WTC11 (cell line): Measurements from ENCODE around the gene RUNX1. TPM values are rescaled to one million over a fixed set of nuclear protein-coding genes. Genes with fewer than 3 reads are reported as not detected.

Source experiments
- ATAC-seq: fragments of 200-7000 bp; cut with Tn5 transposase; 2 replicates; pipeline ENCODE4 v1.10.0; 2021; ENCODE audit warnings: mild to moderate bottlenecking, moderate library complexity
- CTCF ChIA-PET: fragments of 300-600 bp; sonication (Branson Sonifier 250); formaldehyde crosslinking; loops from one replicate; lab custom pipeline; 2021; ENCODE audit warnings: antibody characterized with exemption; lab: Charles Lee
- POLR2A ChIA-PET: fragments of 350-600 bp; sonication (Branson Sonifier 250); formaldehyde crosslinking; loops from one replicate; lab custom pipeline; 2021; ENCODE audit warnings: antibody characterized with exemption; lab: Charles Lee
- DNase-seq: peaks from one replicate; pipeline ENCODE4 v3.0.0; 2021; ENCODE audit warnings: low spot score
- H3K27ac Mint-ChIP-seq: 2 replicates; pipeline ENCODE4 v1.8.0; 2021; ENCODE audit warnings: mixed read lengths
- H3K27me3 Mint-ChIP-seq: 2 replicates; pipeline ENCODE4 v1.8.0; 2021; ENCODE audit warnings: low read depth, mild to moderate bottlenecking, moderate library complexity, mixed read lengths
- H3K36me3 Mint-ChIP-seq: 2 replicates; pipeline ENCODE4 v1.8.0; 2021; ENCODE audit warnings: mixed read lengths
- H3K4me1 Mint-ChIP-seq: 2 replicates; pipeline ENCODE4 v1.8.0; 2022; ENCODE audit warnings: mixed read lengths
- H3K4me3 Mint-ChIP-seq: 2 replicates; pipeline ENCODE4 v1.8.0; 2021; ENCODE audit warnings: mild to moderate bottlenecking, moderate library complexity, mixed read lengths
- H3K9me3 Mint-ChIP-seq: 2 replicates; pipeline ENCODE4 v1.8.0; 2021; ENCODE audit warnings: mixed read lengths
- CREM ChIP-seq: sonication (generic); formaldehyde crosslinking; IDR thresholded peaks from 2 replicates; pipeline ENCODE4 v1.8.1; 2022; ENCODE audit warnings: mild to moderate bottlenecking, missing genetic modification reagents, moderate library complexity
- ELF4 ChIP-seq: sonication (generic); formaldehyde crosslinking; IDR thresholded peaks from 2 replicates; pipeline ENCODE4 v1.8.1; 2022; ENCODE audit warnings: low read depth, mild to moderate bottlenecking, moderate library complexity, missing genetic modification reagents
- ESRRA ChIP-seq: sonication (generic); formaldehyde crosslinking; IDR thresholded peaks from 2 replicates; pipeline ENCODE4 v1.8.1; 2022; ENCODE audit warnings: mild to moderate bottlenecking, missing genetic modification reagents, borderline replicate concordance
- ETV6 ChIP-seq: sonication (generic); formaldehyde crosslinking; IDR thresholded peaks from 2 replicates; pipeline ENCODE4 v1.8.1; 2022; ENCODE audit warnings: mild to moderate bottlenecking, missing genetic modification reagents
- FOXP1 ChIP-seq: sonication (generic); formaldehyde crosslinking; IDR thresholded peaks from 2 replicates; pipeline ENCODE4 v1.8.0; 2022; ENCODE audit warnings: missing genetic modification reagents, mild to moderate bottlenecking, moderate library complexity, borderline replicate concordance
- GABPB1 ChIP-seq: sonication (generic); formaldehyde crosslinking; IDR thresholded peaks from 2 replicates; pipeline ENCODE4 v1.8.1; 2023; ENCODE audit warnings: mild to moderate bottlenecking, missing genetic modification reagents
- IRF2 ChIP-seq: sonication (generic); formaldehyde crosslinking; IDR thresholded peaks from 2 replicates; pipeline ENCODE4 v1.8.0; 2022; ENCODE audit warnings: low read depth, missing genetic modification reagents, borderline replicate concordance
- JUN ChIP-seq: sonication (generic); formaldehyde crosslinking; IDR thresholded peaks from 2 replicates; pipeline ENCODE4 v1.8.0; 2023; ENCODE audit warnings: mild to moderate bottlenecking, missing genetic modification reagents
- NFE2L1 ChIP-seq: sonication (generic); formaldehyde crosslinking; IDR thresholded peaks from 2 replicates; pipeline ENCODE4 v1.8.1; 2023; ENCODE audit warnings: missing genetic modification reagents
- NFYB ChIP-seq: sonication (generic); formaldehyde crosslinking; conservative IDR thresholded peaks from 2 replicates; pipeline ENCODE4 v1.8.0; 2022; ENCODE audit warnings: low read depth, missing genetic modification reagents
- NR1H2 ChIP-seq: sonication (generic); formaldehyde crosslinking; IDR thresholded peaks from 2 replicates; pipeline ENCODE4 v1.9.0; 2021; ENCODE audit warnings: mild to moderate bottlenecking, moderate library complexity, missing genetic modification reagents
- NR3C1 ChIP-seq: sonication (generic); formaldehyde crosslinking; conservative IDR thresholded peaks from 2 replicates; pipeline ENCODE4 v1.8.1; 2023; ENCODE audit warnings: low read depth, mild to moderate bottlenecking, missing genetic modification reagents
- TCF7 ChIP-seq: sonication (generic); formaldehyde crosslinking; IDR thresholded peaks from 2 replicates; pipeline ENCODE4 v1.8.0; 2022; ENCODE audit warnings: mild to moderate bottlenecking, low read depth, missing genetic modification reagents, moderate library complexity
- ZNF416 ChIP-seq: fragments of 250-450 bp; sonication (Bioruptor Pico); IDR thresholded peaks from 2 replicates; pipeline ENCODE4 v1.9.0; 2021; ENCODE audit warnings: mild to moderate bottlenecking, inconsistent platforms
- ZNF423 ChIP-seq: fragments of 250-450 bp; sonication (Bioruptor Pico); IDR thresholded peaks from 2 replicates; pipeline ENCODE4 v2.1.2; 2022; ENCODE audit warnings: mild to moderate bottlenecking, moderate library complexity
- ZNF671 ChIP-seq: fragments of 250-450 bp; sonication (Bioruptor Pico); IDR thresholded peaks from 2 replicates; pipeline ENCODE4 v1.8.0; 2021; ENCODE audit warnings: mild to moderate bottlenecking
- total RNA-seq: library from RNA; stranded (reverse); gene quantifications from 3 replicates; pipeline ENCODE4 v1.2.3, GENCODE V29; 2021
- TF ChIP-seq, protein P1 (sequence below): fragments of 200-600 bp; IDR thresholded peaks from 2 replicates; pipeline ENCODE4 v1.8.0; 2022; ENCODE audit warnings: antibody characterized with exemption
- TF ChIP-seq, protein P2 (sequence below): fragments of 250-450 bp; sonication (Bioruptor Pico); IDR thresholded peaks from 2 replicates; pipeline ENCODE4 v1.8.0; 2021; ENCODE audit warnings: mild to moderate bottlenecking
- TF ChIP-seq, protein P3 (sequence below): sonication (generic); formaldehyde crosslinking; IDR thresholded peaks from 2 replicates; pipeline ENCODE4 v1.8.1; 2022; ENCODE audit warnings: low read depth, mild to moderate bottlenecking, moderate library complexity, missing genetic modification reagents, borderline replicate concordance
- TF ChIP-seq, protein P4 (sequence below): sonication (generic); formaldehyde crosslinking; IDR thresholded peaks from 2 replicates; pipeline ENCODE4 v1.8.1; 2023; ENCODE audit warnings: mild to moderate bottlenecking, missing genetic modification reagents, borderline replicate concordance
- TF ChIP-seq, protein P5 (sequence below): sonication (generic); formaldehyde crosslinking; IDR thresholded peaks from 2 replicates; pipeline ENCODE4 v1.8.0; 2022; ENCODE audit warnings: mild to moderate bottlenecking, missing genetic modification reagents
- TF ChIP-seq, protein P6 (sequence below): fragments of 250-450 bp; sonication (Bioruptor Pico); IDR thresholded peaks from 2 replicates; pipeline ENCODE4 v1.9.0; 2021; ENCODE audit warnings: mild to moderate bottlenecking, borderline replicate concordance
- TF ChIP-seq, protein P7 (sequence below): sonication (generic); formaldehyde crosslinking; IDR thresholded peaks from 2 replicates; pipeline ENCODE4 v1.8.0; 2023; ENCODE audit warnings: missing genetic modification reagents

RUNX1 gene
- total RNA-seq, 1 experiment from 2014 or later = 2.2 TPM

DNA sequence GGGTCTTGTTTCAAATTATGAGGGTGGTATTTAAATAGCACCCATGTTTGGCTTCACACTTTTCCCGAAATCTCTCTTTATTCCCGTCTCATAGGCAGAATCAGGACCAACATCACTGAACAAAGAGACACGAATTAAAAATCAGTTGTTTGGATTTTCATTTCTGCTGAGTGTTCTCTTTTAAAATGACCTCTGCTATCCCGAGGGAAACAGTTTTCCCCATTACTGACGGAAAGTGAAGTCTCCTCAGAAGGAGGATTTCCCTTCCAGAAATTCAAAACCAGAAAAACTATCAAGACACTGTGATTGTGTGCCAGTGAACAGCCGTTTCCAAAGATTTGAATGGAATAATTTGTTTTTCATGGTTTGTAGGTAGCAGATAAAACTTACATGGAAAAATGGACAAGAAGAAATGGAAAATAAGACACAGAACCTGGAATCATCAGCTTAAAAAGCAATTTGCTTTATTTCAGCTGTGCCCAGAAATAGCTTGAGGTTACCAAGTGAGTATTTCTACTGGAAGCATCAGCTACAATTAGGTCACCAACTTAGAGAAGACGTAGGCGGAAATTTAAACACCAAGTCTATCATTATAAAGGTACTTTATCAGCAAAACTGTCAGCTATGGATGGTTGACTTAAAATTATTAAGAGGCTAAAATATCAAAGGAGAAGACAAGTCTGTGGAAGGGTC, 68.5 kb downstream of the RUNX1 start:
- ATAC-seq (no peak), DNase-seq (no peak)
- Mint-ChIP-seq H3K9me3 (no peaks in the 10 kb centered on the region), H3K36me3 (no peaks in the 10 kb centered on the region), H3K4me3 (no peak overlapping the region), H3K27me3 (no peaks in the 10 kb centered on the region), H3K4me1 (no peaks in the 10 kb centered on the region), H3K27ac (no peak overlapping the region)
- ChIA-PET CTCF (no interaction called here), POLR2A (no interaction called here)
- TF ChIP-seq IRF2 (CRISPR knock-in tag) (no peak), NFYB (CRISPR knock-in tag) (no peak), FOXP1 (no peak), ZNF416 (CRISPR knock-in tag) (no peak), NFE2L1 (CRISPR knock-in tag) (no peak), NR1H2 (CRISPR knock-in tag) (no peak), ZNF671 (CRISPR knock-in tag) (no peak), TCF7 (CRISPR knock-in tag) (no peak), ETV6 (CRISPR knock-in tag) (no peak), JUN (CRISPR knock-in tag) (no peak)
- TF ChIP-seq, protein P1, sequence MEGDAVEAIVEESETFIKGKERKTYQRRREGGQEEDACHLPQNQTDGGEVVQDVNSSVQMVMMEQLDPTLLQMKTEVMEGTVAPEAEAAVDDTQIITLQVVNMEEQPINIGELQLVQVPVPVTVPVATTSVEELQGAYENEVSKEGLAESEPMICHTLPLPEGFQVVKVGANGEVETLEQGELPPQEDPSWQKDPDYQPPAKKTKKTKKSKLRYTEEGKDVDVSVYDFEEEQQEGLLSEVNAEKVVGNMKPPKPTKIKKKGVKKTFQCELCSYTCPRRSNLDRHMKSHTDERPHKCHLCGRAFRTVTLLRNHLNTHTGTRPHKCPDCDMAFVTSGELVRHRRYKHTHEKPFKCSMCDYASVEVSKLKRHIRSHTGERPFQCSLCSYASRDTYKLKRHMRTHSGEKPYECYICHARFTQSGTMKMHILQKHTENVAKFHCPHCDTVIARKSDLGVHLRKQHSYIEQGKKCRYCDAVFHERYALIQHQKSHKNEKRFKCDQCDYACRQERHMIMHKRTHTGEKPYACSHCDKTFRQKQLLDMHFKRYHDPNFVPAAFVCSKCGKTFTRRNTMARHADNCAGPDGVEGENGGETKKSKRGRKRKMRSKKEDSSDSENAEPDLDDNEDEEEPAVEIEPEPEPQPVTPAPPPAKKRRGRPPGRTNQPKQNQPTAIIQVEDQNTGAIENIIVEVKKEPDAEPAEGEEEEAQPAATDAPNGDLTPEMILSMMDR = no peak
- TF ChIP-seq, protein P2, sequence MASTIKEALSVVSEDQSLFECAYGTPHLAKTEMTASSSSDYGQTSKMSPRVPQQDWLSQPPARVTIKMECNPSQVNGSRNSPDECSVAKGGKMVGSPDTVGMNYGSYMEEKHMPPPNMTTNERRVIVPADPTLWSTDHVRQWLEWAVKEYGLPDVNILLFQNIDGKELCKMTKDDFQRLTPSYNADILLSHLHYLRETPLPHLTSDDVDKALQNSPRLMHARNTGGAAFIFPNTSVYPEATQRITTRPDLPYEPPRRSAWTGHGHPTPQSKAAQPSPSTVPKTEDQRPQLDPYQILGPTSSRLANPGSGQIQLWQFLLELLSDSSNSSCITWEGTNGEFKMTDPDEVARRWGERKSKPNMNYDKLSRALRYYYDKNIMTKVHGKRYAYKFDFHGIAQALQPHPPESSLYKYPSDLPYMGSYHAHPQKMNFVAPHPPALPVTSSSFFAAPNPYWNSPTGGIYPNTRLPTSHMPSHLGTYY (CRISPR knock-in tag) = no peak
- TF ChIP-seq, protein P3, sequence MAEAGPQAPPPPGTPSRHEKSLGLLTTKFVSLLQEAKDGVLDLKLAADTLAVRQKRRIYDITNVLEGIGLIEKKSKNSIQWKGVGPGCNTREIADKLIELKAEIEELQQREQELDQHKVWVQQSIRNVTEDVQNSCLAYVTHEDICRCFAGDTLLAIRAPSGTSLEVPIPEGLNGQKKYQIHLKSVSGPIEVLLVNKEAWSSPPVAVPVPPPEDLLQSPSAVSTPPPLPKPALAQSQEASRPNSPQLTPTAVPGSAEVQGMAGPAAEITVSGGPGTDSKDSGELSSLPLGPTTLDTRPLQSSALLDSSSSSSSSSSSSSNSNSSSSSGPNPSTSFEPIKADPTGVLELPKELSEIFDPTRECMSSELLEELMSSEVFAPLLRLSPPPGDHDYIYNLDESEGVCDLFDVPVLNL (CRISPR knock-in tag) = no peak
- TF ChIP-seq, protein P4, sequence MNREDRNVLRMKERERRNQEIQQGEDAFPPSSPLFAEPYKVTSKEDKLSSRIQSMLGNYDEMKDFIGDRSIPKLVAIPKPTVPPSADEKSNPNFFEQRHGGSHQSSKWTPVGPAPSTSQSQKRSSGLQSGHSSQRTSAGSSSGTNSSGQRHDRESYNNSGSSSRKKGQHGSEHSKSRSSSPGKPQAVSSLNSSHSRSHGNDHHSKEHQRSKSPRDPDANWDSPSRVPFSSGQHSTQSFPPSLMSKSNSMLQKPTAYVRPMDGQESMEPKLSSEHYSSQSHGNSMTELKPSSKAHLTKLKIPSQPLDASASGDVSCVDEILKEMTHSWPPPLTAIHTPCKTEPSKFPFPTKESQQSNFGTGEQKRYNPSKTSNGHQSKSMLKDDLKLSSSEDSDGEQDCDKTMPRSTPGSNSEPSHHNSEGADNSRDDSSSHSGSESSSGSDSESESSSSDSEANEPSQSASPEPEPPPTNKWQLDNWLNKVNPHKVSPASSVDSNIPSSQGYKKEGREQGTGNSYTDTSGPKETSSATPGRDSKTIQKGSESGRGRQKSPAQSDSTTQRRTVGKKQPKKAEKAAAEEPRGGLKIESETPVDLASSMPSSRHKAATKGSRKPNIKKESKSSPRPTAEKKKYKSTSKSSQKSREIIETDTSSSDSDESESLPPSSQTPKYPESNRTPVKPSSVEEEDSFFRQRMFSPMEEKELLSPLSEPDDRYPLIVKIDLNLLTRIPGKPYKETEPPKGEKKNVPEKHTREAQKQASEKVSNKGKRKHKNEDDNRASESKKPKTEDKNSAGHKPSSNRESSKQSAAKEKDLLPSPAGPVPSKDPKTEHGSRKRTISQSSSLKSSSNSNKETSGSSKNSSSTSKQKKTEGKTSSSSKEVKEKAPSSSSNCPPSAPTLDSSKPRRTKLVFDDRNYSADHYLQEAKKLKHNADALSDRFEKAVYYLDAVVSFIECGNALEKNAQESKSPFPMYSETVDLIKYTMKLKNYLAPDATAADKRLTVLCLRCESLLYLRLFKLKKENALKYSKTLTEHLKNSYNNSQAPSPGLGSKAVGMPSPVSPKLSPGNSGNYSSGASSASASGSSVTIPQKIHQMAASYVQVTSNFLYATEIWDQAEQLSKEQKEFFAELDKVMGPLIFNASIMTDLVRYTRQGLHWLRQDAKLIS (CRISPR knock-in tag) = no peak

DNA sequence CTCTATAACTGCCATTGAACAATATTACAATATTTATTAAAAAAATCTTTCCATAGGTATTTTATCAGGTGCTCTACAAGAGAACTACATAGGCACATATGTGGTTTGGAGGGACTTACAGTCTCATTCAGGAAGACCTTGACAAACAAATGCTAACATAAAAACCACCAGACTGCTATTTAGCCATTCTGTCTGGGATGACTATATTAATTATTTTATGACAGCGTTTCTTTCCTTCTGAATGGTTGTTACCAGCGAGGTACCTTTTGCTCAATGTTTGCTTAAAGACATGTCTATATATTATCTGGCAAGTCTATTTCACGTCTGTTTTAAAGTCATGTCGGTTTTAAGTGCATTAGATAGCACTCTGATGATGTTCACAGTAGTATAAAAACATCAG, 69.7 kb downstream of the RUNX1 start:
- no peak overlapping the region for H3K4me3 Mint-ChIP-seq
- TF ChIP-seq NR3C1 = no peak
- TF ChIP-seq ESRRA (CRISPR knock-in tag) = no peak
- TF ChIP-seq, protein P5, sequence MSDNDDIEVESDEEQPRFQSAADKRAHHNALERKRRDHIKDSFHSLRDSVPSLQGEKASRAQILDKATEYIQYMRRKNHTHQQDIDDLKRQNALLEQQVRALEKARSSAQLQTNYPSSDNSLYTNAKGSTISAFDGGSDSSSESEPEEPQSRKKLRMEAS (CRISPR knock-in tag) = no peak
- no peak for TF ChIP-seq GABPB1
- TF ChIP-seq, protein P6, sequence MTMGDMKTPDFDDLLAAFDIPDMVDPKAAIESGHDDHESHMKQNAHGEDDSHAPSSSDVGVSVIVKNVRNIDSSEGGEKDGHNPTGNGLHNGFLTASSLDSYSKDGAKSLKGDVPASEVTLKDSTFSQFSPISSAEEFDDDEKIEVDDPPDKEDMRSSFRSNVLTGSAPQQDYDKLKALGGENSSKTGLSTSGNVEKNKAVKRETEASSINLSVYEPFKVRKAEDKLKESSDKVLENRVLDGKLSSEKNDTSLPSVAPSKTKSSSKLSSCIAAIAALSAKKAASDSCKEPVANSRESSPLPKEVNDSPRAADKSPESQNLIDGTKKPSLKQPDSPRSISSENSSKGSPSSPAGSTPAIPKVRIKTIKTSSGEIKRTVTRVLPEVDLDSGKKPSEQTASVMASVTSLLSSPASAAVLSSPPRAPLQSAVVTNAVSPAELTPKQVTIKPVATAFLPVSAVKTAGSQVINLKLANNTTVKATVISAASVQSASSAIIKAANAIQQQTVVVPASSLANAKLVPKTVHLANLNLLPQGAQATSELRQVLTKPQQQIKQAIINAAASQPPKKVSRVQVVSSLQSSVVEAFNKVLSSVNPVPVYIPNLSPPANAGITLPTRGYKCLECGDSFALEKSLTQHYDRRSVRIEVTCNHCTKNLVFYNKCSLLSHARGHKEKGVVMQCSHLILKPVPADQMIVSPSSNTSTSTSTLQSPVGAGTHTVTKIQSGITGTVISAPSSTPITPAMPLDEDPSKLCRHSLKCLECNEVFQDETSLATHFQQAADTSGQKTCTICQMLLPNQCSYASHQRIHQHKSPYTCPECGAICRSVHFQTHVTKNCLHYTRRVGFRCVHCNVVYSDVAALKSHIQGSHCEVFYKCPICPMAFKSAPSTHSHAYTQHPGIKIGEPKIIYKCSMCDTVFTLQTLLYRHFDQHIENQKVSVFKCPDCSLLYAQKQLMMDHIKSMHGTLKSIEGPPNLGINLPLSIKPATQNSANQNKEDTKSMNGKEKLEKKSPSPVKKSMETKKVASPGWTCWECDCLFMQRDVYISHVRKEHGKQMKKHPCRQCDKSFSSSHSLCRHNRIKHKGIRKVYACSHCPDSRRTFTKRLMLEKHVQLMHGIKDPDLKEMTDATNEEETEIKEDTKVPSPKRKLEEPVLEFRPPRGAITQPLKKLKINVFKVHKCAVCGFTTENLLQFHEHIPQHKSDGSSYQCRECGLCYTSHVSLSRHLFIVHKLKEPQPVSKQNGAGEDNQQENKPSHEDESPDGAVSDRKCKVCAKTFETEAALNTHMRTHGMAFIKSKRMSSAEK (CRISPR knock-in tag) = no peak
- TF ChIP-seq ELF4 (CRISPR knock-in tag) = no peak
- TF ChIP-seq ZNF423 (CRISPR knock-in tag) = no peak
- TF ChIP-seq, protein P7, sequence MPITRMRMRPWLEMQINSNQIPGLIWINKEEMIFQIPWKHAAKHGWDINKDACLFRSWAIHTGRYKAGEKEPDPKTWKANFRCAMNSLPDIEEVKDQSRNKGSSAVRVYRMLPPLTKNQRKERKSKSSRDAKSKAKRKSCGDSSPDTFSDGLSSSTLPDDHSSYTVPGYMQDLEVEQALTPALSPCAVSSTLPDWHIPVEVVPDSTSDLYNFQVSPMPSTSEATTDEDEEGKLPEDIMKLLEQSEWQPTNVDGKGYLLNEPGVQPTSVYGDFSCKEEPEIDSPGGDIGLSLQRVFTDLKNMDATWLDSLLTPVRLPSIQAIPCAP (CRISPR knock-in tag) = no peak
- TF ChIP-seq CREM (CRISPR knock-in tag) = no peak
- ChIA-PET CTCF (no interaction called here), POLR2A (no interaction called here)
- no peaks in the 10 kb centered on the region for H3K4me1 Mint-ChIP-seq
- H3K27ac Mint-ChIP-seq = no peak overlapping the region
- no peaks in the 10 kb centered on the region for H3K27me3 Mint-ChIP-seq
- DNase-seq (no peak), ATAC-seq (no peak)
- no peaks in the 10 kb centered on the region for H3K36me3 Mint-ChIP-seq
- no peaks in the 10 kb centered on the region for H3K9me3 Mint-ChIP-seq
